Common myeloid progenitor, CD34-positive (primary cell): Measurements from ENCODE around the gene FXYD6.

Experiments
- CTCF ChIA-PET: fragments of 350-600 bp; sonication (Branson Sonifier 250); formaldehyde crosslinking; loops from one replicate; lab custom pipeline; 2021; ENCODE audit warnings: antibody characterized with exemption; lab: Charles Lee
- POLR2A ChIA-PET: fragments of 350-600 bp; sonication (Branson Sonifier 250); formaldehyde crosslinking; loops from one replicate; lab custom pipeline; 2021; ENCODE audit warnings: antibody characterized with exemption; lab: Charles Lee
- DNase-seq, 3 donors: peaks; one replicate each; pipeline versions ENCODE4 v3.0.0 to v3.0.0-alpha.2; 2013
- H3K27ac ChIP-seq, 2 experiments: 1 replicate in 1 of 2; 2 replicates in 1 of 2; pipeline ENCODE4 v1.7.0; 2013; ENCODE audit warnings: inconsistent platforms in 2 of 2, low read length in 2 of 2, mild to moderate bottlenecking in 2 of 2, low read depth in 1 of 2, moderate library complexity in 1 of 2; ENCODE audit not compliant: severe bottlenecking in 2 of 2, insufficient read depth in 1 of 2, poor library complexity in 1 of 2
- H3K27me3 ChIP-seq, 5 experiments: replicated peaks in 2 of 5; 1 replicate in 3 of 5; 2 replicates in 2 of 5; pipeline versions ENCODE4 v1.6.1 to v1.7.0; 2013; ENCODE audit warnings: low read length in 4 of 5, mild to moderate bottlenecking in 2 of 5, moderate library complexity in 2 of 5, inconsistent platforms in 1 of 5; ENCODE audit not compliant: insufficient read depth in 5 of 5, control insufficient read depth in 4 of 5
- H3K36me3 ChIP-seq, 4 experiments: 1 replicate in 2 of 4; 2 replicates in 2 of 4; pipeline versions ENCODE4 v1.6.1 to v1.7.0; 2013; ENCODE audit warnings: low read length in 3 of 4, control low read depth in 1 of 4, mild to moderate bottlenecking in 1 of 4; ENCODE audit not compliant: control insufficient read depth in 4 of 4, insufficient read depth in 4 of 4
- H3K4me1 ChIP-seq, 4 experiments: 1 replicate in 3 of 4; 2 replicates in 1 of 4; pipeline versions ENCODE4 v1.6.1 to v1.7.1; 2013; ENCODE audit warnings: low read length in 3 of 4, mild to moderate bottlenecking in 3 of 4, control low read depth in 1 of 4, inconsistent platforms in 1 of 4, moderate library complexity in 1 of 4; ENCODE audit not compliant: control insufficient read depth in 4 of 4, insufficient read depth in 4 of 4; ENCODE audit errors: control extremely low read depth in 1 of 4
- H3K4me3 ChIP-seq, 7 experiments: 1 replicate in 4 of 7; 2 replicates in 3 of 7; pipeline versions ENCODE4 v1.5.1 to v1.7.0; 2013; ENCODE audit warnings: mild to moderate bottlenecking in 7 of 7, low read length in 6 of 7, moderate library complexity in 6 of 7, inconsistent platforms in 2 of 7, low read depth in 2 of 7, control low read depth in 1 of 7; ENCODE audit not compliant: insufficient read depth in 4 of 7, control insufficient read depth in 1 of 7; ENCODE audit errors: extremely low read depth in 1 of 7
- H3K9me3 ChIP-seq, 5 experiments: 1 replicate in 4 of 5; 2 replicates in 1 of 5; pipeline versions ENCODE4 v1.6.1 to v1.7.1; 2013; ENCODE audit warnings: low read length in 4 of 5, mild to moderate bottlenecking in 2 of 5, inconsistent platforms in 1 of 5, low read depth in 1 of 5, moderate library complexity in 1 of 5; ENCODE audit not compliant: control insufficient read depth in 4 of 5, insufficient read depth in 2 of 5; ENCODE audit errors: control extremely low read depth in 1 of 5
- WGBS: methylation state at CpG from one replicate; pipeline ENCODE4 v1.1.5; 2013; ENCODE audit not compliant: insufficient coverage; 5-methylcytosine and 5-hydroxymethylcytosine counted together

The FXYD6 gene

DNA sequence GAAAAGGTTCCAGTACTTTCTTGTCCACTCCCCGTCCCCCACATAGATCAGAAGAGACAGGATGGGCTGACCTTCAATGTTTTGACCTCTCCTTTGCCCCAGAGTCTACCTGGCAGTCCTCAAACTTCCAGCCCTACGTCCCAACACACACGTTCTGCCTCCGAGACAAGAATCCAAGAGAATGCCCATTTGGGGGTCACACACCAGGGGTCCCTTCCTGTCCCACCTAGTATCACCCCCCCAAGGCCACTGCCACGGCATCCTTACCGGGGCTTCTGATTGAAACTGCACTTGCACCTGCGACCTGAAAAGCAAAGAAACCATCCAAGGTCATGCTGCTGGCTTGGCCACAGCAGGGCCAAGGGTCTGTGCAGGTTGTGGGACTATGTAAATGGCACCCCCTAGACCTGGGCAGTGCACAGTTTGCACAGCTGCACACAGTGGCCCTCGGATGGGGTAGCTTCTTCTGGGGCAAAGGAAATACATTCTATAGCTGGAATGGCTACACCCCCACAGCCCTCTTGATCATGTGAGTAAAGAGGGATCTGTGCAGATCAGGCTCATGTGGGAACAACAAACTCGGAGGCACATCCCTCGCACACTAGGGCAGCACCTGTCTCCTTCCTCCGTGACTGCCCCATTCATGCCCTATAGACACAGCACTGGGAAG is 35.4 kb downstream of the FXYD6 start:
- Histone ChIP-seq H3K27me3 (no peaks in the 10 kb centered on the region), H3K4me1 (peaks cover 0 to 34% (median 15%) of the 10 kb centered on the region in 4 experiments), H3K36me3 (no peaks in the 10 kb centered on the region), H3K4me3 (no peak overlapping the region), H3K9me3 (no peaks in the 10 kb centered on the region), H3K27ac (no peak overlapping the region)
- WGBS: 96% methylated on average over 11 of the region's 11 CpGs
- no peak for DNase-seq
- ChIA-PET POLR2A (no interaction called here), CTCF (interaction anchor here (0.7 to 8.2 kb wide), 8 partner anchors 8 to 213 kb away, joined by 4 to 122 read pairs (median 30); partner anchors contain the start of gene FXYD2)

DNA sequence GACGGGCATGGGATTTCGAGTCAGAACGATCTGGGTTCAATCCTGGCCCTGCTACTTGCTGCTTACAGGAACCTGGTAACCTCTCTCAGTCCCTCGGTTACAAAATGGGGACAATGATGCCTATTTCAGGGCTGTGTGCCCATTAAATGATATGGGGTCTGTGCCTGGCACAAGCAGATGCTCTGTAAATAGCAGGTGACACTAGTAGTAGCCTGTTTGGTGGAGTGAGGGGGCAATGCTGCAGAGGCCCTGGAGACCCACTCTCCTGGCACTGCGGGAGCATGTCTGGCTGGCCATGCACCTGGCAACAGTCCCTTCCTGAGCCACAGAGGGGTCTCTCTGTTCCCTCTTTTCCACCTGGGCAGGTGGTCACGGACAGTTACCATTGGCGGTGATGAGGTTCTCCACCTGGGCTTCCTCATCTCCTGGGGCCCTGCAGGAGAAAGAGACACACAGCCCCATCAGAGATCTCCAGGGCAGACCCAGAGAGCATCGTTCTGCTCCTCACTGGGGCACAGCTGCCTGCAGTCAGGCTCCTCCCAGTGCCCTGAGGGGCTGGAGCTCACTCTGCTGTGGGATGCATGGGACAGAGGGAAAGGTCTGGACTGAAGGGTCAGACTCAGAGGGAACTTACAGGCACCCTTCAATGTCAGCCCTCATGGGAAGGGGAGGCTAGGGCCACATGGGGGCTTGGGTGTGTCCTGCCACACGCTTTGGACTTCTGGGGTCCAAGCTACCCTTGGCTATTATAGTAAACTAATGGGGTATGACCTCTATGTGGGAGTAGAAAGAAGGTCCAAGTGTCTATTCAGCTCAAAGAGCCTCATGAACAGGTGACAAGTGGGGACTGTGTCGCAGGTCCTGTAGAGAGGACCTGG is 36.3 kb downstream of the FXYD6 start:
- Histone ChIP-seq H3K4me3 (no peak overlapping the region), H3K4me1 (peaks cover 0 to 41% (median 15%) of the 10 kb centered on the region in 4 experiments), H3K27me3 (no peaks in the 10 kb centered on the region), H3K9me3 (no peaks in the 10 kb centered on the region), H3K27ac (no peak overlapping the region), H3K36me3 (no peaks in the 10 kb centered on the region)
- ChIA-PET POLR2A (no interaction called here), CTCF (interaction anchor here (0.7 to 8.2 kb wide), 6 partner anchors 8 to 213 kb away, joined by 4 to 122 read pairs (median 28); no protein-coding TSS in a partner anchor)
- no peak for DNase-seq
- 97% methylated on average over 10 of the region's 10 CpGs for WGBS

DNA sequence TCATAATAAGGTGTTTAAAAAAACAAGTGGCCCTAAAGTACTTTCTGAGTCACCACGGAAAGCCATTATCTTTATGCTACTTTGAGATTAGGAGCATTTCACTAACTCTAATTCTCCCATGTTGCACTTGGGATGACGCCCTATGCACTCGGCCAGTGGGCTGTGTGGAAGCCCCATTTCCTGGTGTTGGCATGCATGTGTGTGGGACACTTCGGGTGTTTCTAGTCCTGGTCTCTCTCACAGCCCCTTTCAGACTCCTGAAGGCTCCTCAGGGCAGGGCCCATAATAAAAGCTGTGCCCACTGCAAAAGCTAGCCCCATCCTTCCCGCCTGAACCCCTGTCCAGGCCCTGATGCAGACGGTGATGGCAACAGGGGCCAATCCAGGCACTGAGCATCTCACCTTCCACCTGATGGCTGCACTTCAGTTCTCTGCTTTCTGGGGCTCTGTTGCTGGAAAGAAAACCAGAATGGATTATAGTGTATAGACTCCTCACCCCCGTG is 37.0 kb downstream of the FXYD6 start:
- 97% methylated on average over 6 of the region's 7 CpGs for WGBS
- H3K4me3 ChIP-seq: no peak overlapping the region
- H3K9me3 ChIP-seq: no peaks in the 10 kb centered on the region
- no peak overlapping the region for H3K27ac ChIP-seq
- H3K4me1 ChIP-seq: peaks cover 0 to 41% (median 15%) of the 10 kb centered on the region in 4 experiments
- no peaks in the 10 kb centered on the region for H3K36me3 ChIP-seq
- H3K27me3 ChIP-seq: no peaks in the 10 kb centered on the region
- POLR2A ChIA-PET: no interaction called here
- CTCF ChIA-PET: interaction anchor here (7.7 to 8.2 kb wide), 2 partner anchors 66 to 107 kb away, joined by 78 to 122 read pairs; no protein-coding TSS in a partner anchor
- no peak for DNase-seq

DNA sequence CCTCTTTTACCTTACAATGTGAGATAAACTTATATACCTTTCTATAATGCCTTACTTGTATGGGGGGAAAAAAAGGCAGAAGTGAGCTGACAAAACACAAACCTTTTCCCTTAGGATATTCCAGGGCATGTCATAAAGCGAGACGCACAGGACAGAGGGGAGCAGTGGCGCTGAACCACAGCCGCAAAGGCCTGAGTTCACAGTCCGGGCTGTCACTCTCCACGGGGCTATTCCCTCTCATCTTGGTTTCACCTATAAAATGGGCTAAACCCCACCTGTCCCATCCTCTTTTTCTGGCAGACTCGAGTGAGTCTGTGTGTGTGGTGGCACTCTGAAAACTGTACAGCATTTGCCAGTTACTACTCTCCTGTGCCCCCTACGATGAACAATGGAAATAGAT is 37.6 kb downstream of the FXYD6 start:
- CTCF ChIA-PET: interaction anchor here (0.6 kb wide), 2 partner anchors 8 to 333 kb away, joined by 3 read pairs; no protein-coding TSS in a partner anchor

DNA sequence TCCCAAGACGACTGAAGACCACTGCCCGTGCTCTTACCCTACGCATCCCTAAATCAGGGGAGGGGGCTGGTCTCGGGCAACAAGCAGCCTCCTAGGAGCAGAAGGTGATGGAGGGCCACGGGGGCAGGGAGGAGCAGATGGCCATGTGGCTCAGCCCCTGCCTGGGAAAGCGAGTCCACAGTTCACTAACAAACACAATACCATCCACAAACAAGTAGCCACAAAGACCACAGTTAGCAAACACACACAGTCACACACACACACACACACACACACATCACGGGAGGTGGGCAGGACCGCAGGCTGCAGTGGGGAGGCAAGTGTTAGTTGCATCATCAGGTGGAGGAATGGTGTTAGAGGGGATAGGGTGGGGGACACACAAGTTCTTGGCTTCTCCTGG is 38.7 kb downstream of the FXYD6 start:
- POLR2A ChIA-PET: no interaction called here
- Histone ChIP-seq H3K27me3 (no peaks in the 10 kb centered on the region), H3K36me3 (no peaks in the 10 kb centered on the region), H3K4me3 (no peak overlapping the region), H3K9me3 (no peaks in the 10 kb centered on the region), H3K4me1 (peaks cover 0 to 47% (median 15%) of the 10 kb centered on the region in 4 experiments), H3K27ac (no peak overlapping the region)
- CTCF ChIA-PET: interaction anchor here (0.8 to 1.2 kb wide), 2 partner anchors 10 to 15 kb away, joined by 3 to 4 read pairs; no protein-coding TSS in a partner anchor
- 91% methylated on average over 6 of the region's 8 CpGs for WGBS
- no peak for DNase-seq

More for the DNA sequence above, 37.6 kb downstream of the FXYD6 start:
- H3K27ac ChIP-seq: no peak overlapping the region
- H3K4me1 ChIP-seq: peaks cover 0 to 41% (median 15%) of the 10 kb centered on the region in 4 experiments
- WGBS: 86% methylated on average over 7 of the region's 8 CpGs
- H3K36me3 ChIP-seq: no peaks in the 10 kb centered on the region
- H3K4me3 ChIP-seq: no peak overlapping the region
- no peaks in the 10 kb centered on the region for H3K27me3 ChIP-seq
- no peaks in the 10 kb centered on the region for H3K9me3 ChIP-seq
- POLR2A ChIA-PET: no interaction called here
- no peak for DNase-seq

DNA sequence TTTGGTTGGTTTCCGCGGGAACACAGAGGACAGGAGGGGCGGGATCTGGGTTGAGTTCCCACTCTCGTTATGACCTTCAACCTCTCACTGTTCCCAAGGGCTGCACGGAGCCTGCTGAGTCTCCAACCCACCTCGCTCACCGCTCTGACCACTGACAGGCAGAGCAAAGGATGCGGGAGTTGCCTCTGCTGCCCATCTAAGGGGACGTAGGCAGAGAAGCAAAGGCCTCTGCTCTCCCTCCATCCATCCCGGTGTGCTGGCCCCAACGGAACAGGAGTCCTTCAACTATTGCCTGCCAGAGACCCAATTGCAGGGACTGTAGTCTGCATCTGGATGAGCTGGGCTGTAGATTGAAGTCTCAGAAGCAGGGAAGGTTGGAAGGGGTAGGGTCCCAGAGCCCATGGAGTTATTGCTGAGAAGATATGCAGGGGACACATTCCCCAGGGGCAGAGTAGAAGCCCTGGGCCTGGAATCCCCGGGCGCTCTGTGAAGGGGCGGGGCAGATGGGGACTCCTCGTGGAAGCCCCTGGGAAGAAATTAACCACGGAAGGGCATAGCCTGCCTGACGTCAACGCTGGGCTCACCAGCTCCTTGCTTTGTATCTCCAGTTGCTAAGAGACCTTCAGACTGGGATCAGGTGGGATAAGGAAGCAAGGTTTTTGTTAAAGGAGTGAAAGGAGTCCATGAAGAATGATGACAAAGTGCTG is 39.2 kb downstream of the FXYD6 start:
- H3K27me3 ChIP-seq: no peaks in the 10 kb centered on the region

More for the DNA sequence above, 39.2 kb downstream of the FXYD6 start:
- ChIA-PET POLR2A (no interaction called here), CTCF (interaction anchor here (1.2 kb wide), 1 partner anchor 9 kb away, joined by 4 read pairs; no protein-coding TSS in a partner anchor)
- Histone ChIP-seq H3K9me3 (no peaks in the 10 kb centered on the region), H3K4me1 (peaks cover 0 to 43% (median 12%) of the 10 kb centered on the region in 4 experiments), H3K4me3 (no peak overlapping the region), H3K36me3 (no peaks in the 10 kb centered on the region), H3K27ac (no peak overlapping the region)
- no peak for DNase-seq
- WGBS: 97% methylated on average over 18 of the region's 18 CpGs
